Parathyroid adenoma (tissue), 2 donors: Measurements from ENCODE around the gene FKBP4.

Experiments
- H2AFZ ChIP-seq: fragments of 300-600 bp; sonication (generic); one replicate; pipeline ENCODE4 v1.7.0; 2017; ENCODE audit warnings: antibody characterized with exemption, mild to moderate bottlenecking
- H3K27ac ChIP-seq: fragments of 300-600 bp; sonication (generic); one replicate; pipeline ENCODE4 v1.7.0; 2017
- H3K27me3 ChIP-seq: fragments of 300-600 bp; sonication (generic); one replicate; pipeline ENCODE4 v1.7.0; 2017; ENCODE audit warnings: low read length; ENCODE audit not compliant: control insufficient read depth, insufficient read depth
- H3K36me3 ChIP-seq: fragments of 300-600 bp; sonication (generic); one replicate; pipeline ENCODE4 v1.7.0; 2017; ENCODE audit warnings: low read length; ENCODE audit not compliant: control insufficient read depth, insufficient read depth
- H3K4me1 ChIP-seq: fragments of 300-600 bp; sonication (generic); one replicate; pipeline ENCODE4 v1.7.0; 2017; ENCODE audit warnings: control low read depth
- H3K4me2 ChIP-seq: fragments of 300-600 bp; sonication (generic); one replicate; pipeline ENCODE4 v1.7.0; 2017; ENCODE audit warnings: low read length
- H3K4me3 ChIP-seq: fragments of 300-600 bp; sonication (generic); one replicate; pipeline ENCODE4 v1.7.0; 2017; ENCODE audit warnings: low read depth, low read length
- H3K79me2 ChIP-seq: fragments of 300-600 bp; sonication (generic); one replicate; pipeline ENCODE4 v1.7.0; 2017; ENCODE audit warnings: control low read depth
- H3K9ac ChIP-seq: fragments of 300-600 bp; sonication (generic); one replicate; pipeline ENCODE4 v1.7.0; 2017; ENCODE audit warnings: mild to moderate bottlenecking
- H3K9me3 ChIP-seq: fragments of 300-600 bp; sonication (generic); one replicate; pipeline ENCODE4 v1.7.0; 2017; ENCODE audit warnings: low read length; ENCODE audit not compliant: control insufficient read depth
- TF ChIP-seq, protein P1 (sequence below): fragments of 300-600 bp; sonication (generic); IDR thresholded peaks from one replicate; pipeline ENCODE4 v1.7.0; 2017; ENCODE audit warnings: antibody characterized with exemption, mild to moderate bottlenecking
- donor health status: primary hyperparathyroidism.

Gene FKBP4

DNA sequence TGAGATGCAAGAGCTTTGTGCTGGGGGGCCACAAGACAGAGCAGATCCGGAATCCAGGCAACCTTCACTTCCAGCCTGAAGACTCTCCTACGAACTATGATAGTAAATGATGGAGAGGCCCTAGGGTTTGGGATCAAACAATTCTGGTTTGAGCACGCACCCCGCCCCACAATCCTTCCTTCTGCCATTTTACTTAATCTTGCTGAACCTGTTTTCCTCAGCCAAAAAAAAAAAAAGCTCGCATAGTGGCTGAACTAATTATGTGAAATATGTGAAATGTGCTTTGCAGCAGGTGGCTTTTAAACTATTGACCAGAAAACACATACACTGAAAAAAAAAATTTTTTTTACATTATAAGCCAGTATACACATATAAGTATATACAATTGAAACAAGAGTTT is 17.0 kb downstream of the FKBP4 start:
- Histone ChIP-seq H3K4me2 (peak overlapping the region; percentile 77), H3K27me3 (no peaks in the 10 kb centered on the region), H3K4me3 (peak overlapping the region; percentile 98), H3K36me3 (no peaks in the 10 kb centered on the region), H2AFZ (peak overlapping the region; percentile 95), H3K27ac (peak overlapping the region; percentile 95), H3K79me2 (peaks cover 12% of the 10 kb centered on the region), H3K4me1 (no peaks in the 10 kb centered on the region), H3K9me3 (no peaks in the 10 kb centered on the region), H3K9ac (no peak overlapping the region)
- TF ChIP-seq, protein P1, sequence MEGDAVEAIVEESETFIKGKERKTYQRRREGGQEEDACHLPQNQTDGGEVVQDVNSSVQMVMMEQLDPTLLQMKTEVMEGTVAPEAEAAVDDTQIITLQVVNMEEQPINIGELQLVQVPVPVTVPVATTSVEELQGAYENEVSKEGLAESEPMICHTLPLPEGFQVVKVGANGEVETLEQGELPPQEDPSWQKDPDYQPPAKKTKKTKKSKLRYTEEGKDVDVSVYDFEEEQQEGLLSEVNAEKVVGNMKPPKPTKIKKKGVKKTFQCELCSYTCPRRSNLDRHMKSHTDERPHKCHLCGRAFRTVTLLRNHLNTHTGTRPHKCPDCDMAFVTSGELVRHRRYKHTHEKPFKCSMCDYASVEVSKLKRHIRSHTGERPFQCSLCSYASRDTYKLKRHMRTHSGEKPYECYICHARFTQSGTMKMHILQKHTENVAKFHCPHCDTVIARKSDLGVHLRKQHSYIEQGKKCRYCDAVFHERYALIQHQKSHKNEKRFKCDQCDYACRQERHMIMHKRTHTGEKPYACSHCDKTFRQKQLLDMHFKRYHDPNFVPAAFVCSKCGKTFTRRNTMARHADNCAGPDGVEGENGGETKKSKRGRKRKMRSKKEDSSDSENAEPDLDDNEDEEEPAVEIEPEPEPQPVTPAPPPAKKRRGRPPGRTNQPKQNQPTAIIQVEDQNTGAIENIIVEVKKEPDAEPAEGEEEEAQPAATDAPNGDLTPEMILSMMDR: no peak

DNA sequence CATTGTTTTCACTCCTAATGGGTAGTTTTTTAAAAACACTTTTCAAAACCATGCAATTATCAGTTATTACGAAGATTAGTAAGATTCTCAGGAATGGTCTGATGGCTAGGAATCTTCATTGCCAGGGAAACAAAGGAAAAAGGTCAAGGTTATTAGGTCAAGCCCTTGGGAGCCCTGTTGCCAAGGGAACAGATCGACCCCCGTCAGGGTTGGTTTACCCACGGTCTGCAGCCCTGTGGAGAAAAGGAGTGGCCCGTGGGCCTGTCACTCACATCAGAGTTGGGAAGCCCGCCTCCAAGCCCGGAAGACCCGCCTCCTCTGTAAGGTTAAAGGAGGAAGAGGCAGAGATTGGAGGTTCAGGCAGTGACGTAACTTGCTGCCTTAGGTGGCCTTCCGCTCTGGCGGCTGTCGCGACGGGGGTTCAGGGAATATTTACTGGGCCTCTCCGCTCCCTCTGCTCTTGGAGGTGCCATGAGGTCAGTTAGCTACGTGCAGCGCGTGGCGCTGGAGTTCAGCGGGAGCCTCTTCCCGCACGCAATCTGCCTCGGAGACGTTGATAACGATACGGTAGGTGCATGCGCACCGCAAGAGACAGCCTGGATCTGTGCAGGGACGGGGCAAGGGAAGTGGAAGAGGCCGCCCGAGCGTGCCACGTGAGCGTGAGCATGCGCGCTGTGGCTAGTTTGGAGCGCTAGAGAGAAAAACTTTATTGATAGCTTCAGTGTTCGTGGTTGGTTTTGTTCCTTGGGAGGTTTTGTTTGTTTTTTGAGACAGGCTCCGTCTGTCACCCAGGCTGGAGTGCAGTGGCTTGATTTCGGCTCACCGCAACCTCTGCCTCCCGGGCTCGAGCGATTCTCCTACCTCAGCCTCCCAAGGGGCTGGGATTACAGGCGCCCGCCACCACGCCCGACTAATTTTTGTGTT is 17.8 kb downstream of the FKBP4 start, which contains the start of gene ITFG2:
Gene ITFG2 (plus strand): TSS at position 379 of the 924 bp plus-strand sequence. CDS start 93 bp downstream, at position 472.
- Histone ChIP-seq H3K79me2 (peaks cover 17% of the 10 kb centered on the region), H3K4me2 (peak within 1 kb of the TSS; percentile 77), H3K27ac (peak within 1 kb of the TSS; percentile 95), H3K4me3 (peak within 1 kb of the TSS; percentile 98), H3K27me3 (no peaks in the 10 kb centered on the region), H3K4me1 (no peaks in the 10 kb centered on the region), H3K36me3 (no peaks in the 10 kb centered on the region), H3K9me3 (no peaks in the 10 kb centered on the region), H3K9ac (peak within 1 kb of the TSS; percentile 75), H2AFZ (peak within 1 kb of the TSS; percentile 95)
- TF ChIP-seq, protein P1: no peak

DNA sequence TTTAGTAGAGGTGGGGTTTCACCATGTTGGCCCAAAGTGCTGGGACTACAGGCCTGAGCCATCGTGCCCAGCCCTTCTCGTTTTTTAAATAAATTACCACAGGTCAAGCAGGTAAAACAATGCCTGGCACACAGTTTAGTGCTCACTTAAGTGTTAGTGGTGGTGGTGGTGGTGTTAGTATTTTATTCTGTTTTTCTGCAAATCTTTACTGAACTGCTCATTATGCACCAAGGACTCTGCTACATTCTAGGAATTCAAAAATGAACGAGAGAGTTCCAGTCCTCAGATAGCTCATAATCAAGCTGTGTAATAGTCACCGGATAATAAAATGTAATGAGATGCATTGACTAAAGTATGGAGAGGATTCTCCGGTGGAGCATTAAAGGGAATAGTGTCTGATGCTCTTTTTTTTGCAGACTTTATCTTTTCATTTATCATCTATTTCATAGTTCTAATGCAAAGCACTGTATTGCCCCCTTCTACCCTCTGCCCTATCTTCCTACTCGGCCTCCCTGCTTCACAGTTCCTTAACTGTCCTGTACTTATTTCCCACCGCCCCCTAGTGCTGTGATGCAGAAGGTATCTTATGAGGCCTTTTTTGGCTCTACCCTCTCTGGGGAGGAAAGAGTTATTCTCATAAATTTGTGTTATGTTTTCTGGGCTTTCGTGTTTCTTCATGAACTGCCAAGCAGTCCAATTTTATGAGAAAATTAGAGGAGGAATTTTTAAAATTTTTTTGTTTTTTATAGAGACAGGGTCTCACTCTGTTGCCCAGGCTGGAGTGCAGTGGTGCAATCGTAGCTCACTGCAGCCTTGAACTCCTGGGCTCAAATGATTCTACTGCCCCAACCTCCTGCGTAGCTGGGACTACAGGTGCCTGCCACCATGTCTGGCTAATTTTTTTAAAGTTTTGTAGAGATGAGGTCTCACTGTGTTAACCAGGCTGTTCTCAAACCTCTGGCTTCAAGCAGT is 18.7 kb downstream of the FKBP4 start:
- Histone ChIP-seq H3K9me3 (no peaks in the 10 kb centered on the region), H3K27me3 (no peaks in the 10 kb centered on the region), H3K79me2 (peaks cover 24% of the 10 kb centered on the region), H3K9ac (peak overlapping the region; percentile 75), H3K4me1 (no peaks in the 10 kb centered on the region), H3K4me3 (peak overlapping the region; percentile 98), H3K4me2 (peak overlapping the region; percentile 77), H3K27ac (peak overlapping the region; percentile 95), H2AFZ (peak overlapping the region; percentile 95), H3K36me3 (no peaks in the 10 kb centered on the region)
- TF ChIP-seq, protein P1: peak; percentile 68

GRCh38 chr12:2819810-2820209 is 25.0 kb downstream of the FKBP4 start:
- H3K36me3 ChIP-seq: no peaks in the 10 kb centered on the region
- H3K4me3 ChIP-seq: no peak overlapping the region
- H3K4me1 ChIP-seq: no peaks in the 10 kb centered on the region
- no peak overlapping the region for H3K27ac ChIP-seq
- TF ChIP-seq, protein P1: no peak
- H3K79me2 ChIP-seq: peaks cover 24% of the 10 kb centered on the region
- no peak overlapping the region for H3K9ac ChIP-seq
- H2AFZ ChIP-seq: no peak overlapping the region
- H3K4me2 ChIP-seq: no peak overlapping the region
- no peaks in the 10 kb centered on the region for H3K27me3 ChIP-seq
- no peaks in the 10 kb centered on the region for H3K9me3 ChIP-seq
